Measurements from ENCODE around the gene SELENON. TPM values are rescaled to one million over a fixed set of nuclear protein-coding genes. Genes with fewer than 3 reads are reported as not detected.

SELENON gene, protein sequence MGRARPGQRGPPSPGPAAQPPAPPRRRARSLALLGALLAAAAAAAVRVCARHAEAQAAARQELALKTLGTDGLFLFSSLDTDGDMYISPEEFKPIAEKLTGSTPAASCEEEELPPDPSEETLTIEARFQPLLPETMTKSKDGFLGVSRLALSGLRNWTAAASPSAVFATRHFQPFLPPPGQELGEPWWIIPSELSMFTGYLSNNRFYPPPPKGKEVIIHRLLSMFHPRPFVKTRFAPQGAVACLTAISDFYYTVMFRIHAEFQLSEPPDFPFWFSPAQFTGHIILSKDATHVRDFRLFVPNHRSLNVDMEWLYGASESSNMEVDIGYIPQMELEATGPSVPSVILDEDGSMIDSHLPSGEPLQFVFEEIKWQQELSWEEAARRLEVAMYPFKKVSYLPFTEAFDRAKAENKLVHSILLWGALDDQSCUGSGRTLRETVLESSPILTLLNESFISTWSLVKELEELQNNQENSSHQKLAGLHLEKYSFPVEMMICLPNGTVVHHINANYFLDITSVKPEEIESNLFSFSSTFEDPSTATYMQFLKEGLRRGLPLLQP
- total RNA-seq (2022; extraction: Qiagen RNA extraction; ENCODE audit: low read depth) = 53.1 to 66.3 TPM (median 61.9 TPM) in 5 replicates

GRCh38 chr1:25799935-25800702 is at the start of gene SELENON:
Gene SELENON, plus strand, starts transcription at chr1:25800193. Its CDS starts 38 bp downstream, at chr1:25800231.

GRCh38 chr1:25819491-25820246 is 19.7 kb downstream of the SELENON start, which contains the start of gene MTFR1L:
Gene MTFR1L, plus strand, starts transcription at chr1:25819954. Its CDS starts 3,151 bp downstream, at chr1:25823105.

GRCh38 chr1:25858906-25859789 is 59.2 kb downstream of the SELENON start, which contains the start of gene AUNIP:
Gene AUNIP, minus strand, starts transcription at chr1:25859457. Its CDS starts 100 bp downstream, at chr1:25859357.

Other genes with a start within 250 kb of the SELENON start
- gene MAN1C1, start 183.4 kb upstream of the SELENON start, total RNA-seq (2022; extraction: Qiagen RNA extraction; ENCODE audit: low read depth) = 0.17 to 0.61 TPM (median 0.23 TPM) in 5 replicates
- 25.1 to 27.2 TPM (median 27.2 TPM) in 5 replicates for gene MTFR1L, start 19.8 kb downstream of the SELENON start, total RNA-seq (2022; extraction: Qiagen RNA extraction; ENCODE audit: low read depth)
- gene AUNIP, start 59.3 kb downstream of the SELENON start, total RNA-seq (2022; extraction: Qiagen RNA extraction; ENCODE audit: low read depth) = 6.7 to 7.9 TPM (median 7.5 TPM) in 5 replicates
- 4.4 to 5.8 TPM (median 4.8 TPM) in 5 replicates for gene PAQR7, start 75.5 kb downstream of the SELENON start, total RNA-seq (2022; extraction: Qiagen RNA extraction; ENCODE audit: low read depth)
- gene STMN1, start 106.2 kb downstream of the SELENON start, total RNA-seq (2022; extraction: Qiagen RNA extraction; ENCODE audit: low read depth) = 195 to 218 TPM (median 202 TPM) in 5 replicates
- 6.1 to 8.5 TPM (median 8.2 TPM) in 5 replicates for gene PAFAH2, start 197.9 kb downstream of the SELENON start, total RNA-seq (2022; extraction: Qiagen RNA extraction; ENCODE audit: low read depth)
- 0.08 TPM in 1 of 5 replicates, not detected in the others for gene EXTL1, start 221.6 kb downstream of the SELENON start, total RNA-seq (2022; extraction: Qiagen RNA extraction; ENCODE audit: low read depth)
- gene SLC30A2, start 245.9 kb downstream of the SELENON start, total RNA-seq (2022; extraction: Qiagen RNA extraction; ENCODE audit: low read depth) = 0.19 to 0.40 TPM (median 0.31 TPM) in 5 replicates

All from A549 treated with GW870086 at 1 μM for 4 hours (cell line).